Upper lobe of left lung (tissue), 6 donors: Measurements from ENCODE around the gene PLEKHA5. TPM values are rescaled to one million over a fixed set of nuclear protein-coding genes. Genes with fewer than 3 reads are reported as not detected.
"Not testable (repeated sequence)": the region's sequence is repeated elsewhere in the genome, so short reads cannot be mapped to it uniquely, and the experiment has no call there.

Source experiments
- ATAC-seq, 2 donors: fragments of 200-7000 bp; cut with Tn5 transposase; one replicate each; pipeline ENCODE4 v1.9.1; 2022; ENCODE audit warnings: mild to moderate bottlenecking in 2 of 2, moderate library complexity in 2 of 2; ENCODE audit not compliant: low FRiP score in 2 of 2
- DNase-seq, 2 donors: peaks; one replicate each; pipeline ENCODE4 v3.0.0-alpha.2; 2019 to 2020
- H3K27ac ChIP-seq, 4 donors: fragments of 200-600 bp; sonication (generic); one replicate each; pipeline ENCODE4 v1.5.1; 2016 to 2019
- H3K27me3 ChIP-seq, 4 donors: fragments of 200-600 bp; sonication (generic); one replicate each; pipeline ENCODE4 v1.5.1; 2017 to 2019
- H3K36me3 ChIP-seq, 4 donors: fragments of 200-600 bp; sonication (generic); one replicate each; pipeline ENCODE4 v1.5.1; 2016 to 2019
- H3K4me1 ChIP-seq, 4 donors: fragments of 200-600 bp; sonication (generic); one replicate each; pipeline ENCODE4 v1.5.1; 2018 to 2019
- H3K4me3 ChIP-seq, 4 donors: fragments of 200-600 bp; sonication (generic); one replicate each; pipeline ENCODE4 v1.5.1; 2017 to 2019; ENCODE audit warnings: mild to moderate bottlenecking in 2 of 4, moderate library complexity in 1 of 4
- H3K9me3 ChIP-seq, 4 donors: fragments of 200-600 bp; sonication (generic); one replicate each; pipeline ENCODE4 v1.5.1; 2018 to 2019
- CTCF ChIP-seq, 6 experiments: fragments of 450-650 bp in 4 of 6; fragments of 200-600 bp in 2 of 6; sonication (generic) in 2 of 6; IDR thresholded peaks; one replicate each; pipeline ENCODE4 v1.5.1; 2016 to 2019; ENCODE audit warnings: antibody characterized with exemption in 6 of 6
- EP300 ChIP-seq, 4 donors: sonication (generic); formaldehyde crosslinking; IDR thresholded peaks; one replicate each; pipeline ENCODE4 v1.5.1; 2017; ENCODE audit warnings: antibody characterized with exemption in 4 of 4, control low read depth in 2 of 4
- POLR2A ChIP-seq, 4 donors: fragments of 450-650 bp; IDR thresholded peaks; one replicate each; pipeline ENCODE4 v1.5.1; 2016 to 2017; ENCODE audit warnings: antibody characterized with exemption in 4 of 4, mild to moderate bottlenecking in 2 of 4
- POLR2AphosphoS5 ChIP-seq, 2 donors: sonication (generic); formaldehyde crosslinking; IDR thresholded peaks; one replicate each; pipeline ENCODE4 v1.5.1; 2017; ENCODE audit warnings: antibody characterized with exemption in 2 of 2
- WGBS, 2 donors: methylation state at CpG; one replicate each; pipeline ENCODE4 v1.1.5; 2017 to 2018; 5-methylcytosine and 5-hydroxymethylcytosine counted together
- total RNA-seq, 6 donors: library from RNA; depleted of rRNA in 4 of 6; stranded (reverse); fragments of >200 nt in 4 of 6; gene quantifications; one replicate each; pipeline versions ENCODE4 v1.1.0 to v1.2.1, GENCODE V29; 2016 to 2021
- donor health status: DM: no; HTN: no; CAD: no; lungs with moderate emphysema.
- donor health status: DM: no; HTN: yes; CAD: no; lungs with severe emphysema.

The PLEKHA5 gene
- total RNA-seq, 6 donors from 2014 or later, result 18.5 to 89.6 (median 25.9) TPM

GRCh38 chr12:19227190-19227879, 97.8 kb downstream of the PLEKHA5 start:
- Histone ChIP-seq H3K9me3 (peaks cover 0 to 4% (median 0%) of the 10 kb centered on the region in 4 donors), H3K27ac (no peak overlapping the region), H3K4me1 (peaks cover 0 to 3% (median 1%) of the 10 kb centered on the region in 4 donors), H3K27me3 (no peaks in the 10 kb centered on the region), H3K4me3 (no peak overlapping the region), H3K36me3 (no peaks in the 10 kb centered on the region)
- no peak for TF ChIP-seq POLR2A (IDR thresholded peaks at IDR 0.05)
- no peak for TF ChIP-seq POLR2AphosphoS5 (IDR thresholded peaks at IDR 0.05)
- no peak for TF ChIP-seq EP300 (IDR thresholded peaks at IDR 0.05)
- TF ChIP-seq CTCF (IDR thresholded peaks at IDR 0.05), result no peak
- 65 to 87% methylated on average over 2 of the region's 2 CpGs for WGBS, 2 donors
- DNase-seq, result no peak
- ATAC-seq, result no peak

GRCh38 chr12:19227880-19228210, 98.3 kb downstream of the PLEKHA5 start:
- no peaks in the 10 kb centered on the region for H3K27me3 ChIP-seq
- ATAC-seq (no peak), DNase-seq (no peak)
- TF ChIP-seq POLR2AphosphoS5 (IDR thresholded peaks at IDR 0.05) (no peak), CTCF (IDR thresholded peaks at IDR 0.05) (no peak), POLR2A (IDR thresholded peaks at IDR 0.05) (no peak), EP300 (IDR thresholded peaks at IDR 0.05) (no peak)
- H3K27ac ChIP-seq, result no peak overlapping the region
- H3K36me3 ChIP-seq, result no peaks in the 10 kb centered on the region
- H3K9me3 ChIP-seq, result peaks cover 0 to 4% (median 0%) of the 10 kb centered on the region in 4 donors
- H3K4me1 ChIP-seq, result peaks cover 0 to 3% (median 1%) of the 10 kb centered on the region in 4 donors
- H3K4me3 ChIP-seq, result no peak overlapping the region
- WGBS, 2 donors, result 94 to 95% methylated on average over 1 of the region's 1 CpG

- not testable (repeated sequence) for H3K27me3 ChIP-seq, H3K4me1 ChIP-seq, DNase-seq, ATAC-seq, H3K27ac ChIP-seq, H3K4me3 ChIP-seq, H3K9me3 ChIP-seq, H3K36me3 ChIP-seq
- 79 to 89% methylated on average over 6 of the region's 6 CpGs for WGBS, 2 donors
Observed at GRCh38 chr12:19229021-19229420, 99.5 kb downstream of the PLEKHA5 start.

- H3K4me3 ChIP-seq, result no peak overlapping the region
- TF ChIP-seq CTCF (IDR thresholded peaks at IDR 0.05), result no peak
- no peak for TF ChIP-seq POLR2AphosphoS5 (IDR thresholded peaks at IDR 0.05)
- TF ChIP-seq POLR2A (IDR thresholded peaks at IDR 0.05), result no peak
- TF ChIP-seq EP300 (IDR thresholded peaks at IDR 0.05), result no peak
- 95 to 100% methylated on average over 18 to 21 of the region's 37 CpGs for WGBS, 2 donors
- no peak overlapping the region for H3K27ac ChIP-seq
- peak in 1 of 2 donors; percentile 77 for DNase-seq
- ATAC-seq, result no peak
- H3K9me3 ChIP-seq, result peaks cover 0 to 4% (median 0%) of the 10 kb centered on the region in 4 donors
- H3K4me1 ChIP-seq, result peaks cover 0 to 10% (median 4%) of the 10 kb centered on the region in 4 donors
- no peaks in the 10 kb centered on the region for H3K27me3 ChIP-seq
- no peaks in the 10 kb centered on the region for H3K36me3 ChIP-seq
Observed at GRCh38 chr12:19230299-19230866, 100.8 kb downstream of the PLEKHA5 start.

GRCh38 chr12:19230896-19231295, 101.4 kb downstream of the PLEKHA5 start:
- no peak for ATAC-seq
- Histone ChIP-seq H3K9me3 (peaks cover 0 to 4% (median 0%) of the 10 kb centered on the region in 4 donors), H3K4me3 (no peak overlapping the region), H3K27ac (no peak overlapping the region), H3K36me3 (no peaks in the 10 kb centered on the region), H3K27me3 (no peaks in the 10 kb centered on the region), H3K4me1 (peaks cover 0 to 10% (median 5%) of the 10 kb centered on the region in 4 donors)
- TF ChIP-seq POLR2AphosphoS5 (IDR thresholded peaks at IDR 0.05) (no peak), EP300 (IDR thresholded peaks at IDR 0.05) (no peak), CTCF (IDR thresholded peaks at IDR 0.05) (no peak), POLR2A (IDR thresholded peaks at IDR 0.05) (no peak)
- DNase-seq, result no peak
